Mammary epithelial cell (primary cell): ENCODE results near the gene USH2A.

Source experiments
- CTCF ChIP-seq, 2 donors: IDR thresholded peaks in 1 of 2; conservative IDR thresholded peaks in 1 of 2; 2 replicates each; pipeline ENCODE4 v1.5.1; 2011 to 2012; ENCODE audit warnings: inconsistent platforms in 2 of 2, low read length in 2 of 2, mild to moderate bottlenecking in 2 of 2, control low read depth in 1 of 2, low read depth in 1 of 2; ENCODE audit not compliant: insufficient read depth in 1 of 2; ENCODE audit errors: extremely low read depth in 1 of 2
- EZH2 ChIP-seq: IDR thresholded peaks from 2 replicates; pipeline ENCODE4 v1.6.1; 2012; ENCODE audit warnings: low read length, inconsistent platforms, borderline replicate concordance

DNA sequence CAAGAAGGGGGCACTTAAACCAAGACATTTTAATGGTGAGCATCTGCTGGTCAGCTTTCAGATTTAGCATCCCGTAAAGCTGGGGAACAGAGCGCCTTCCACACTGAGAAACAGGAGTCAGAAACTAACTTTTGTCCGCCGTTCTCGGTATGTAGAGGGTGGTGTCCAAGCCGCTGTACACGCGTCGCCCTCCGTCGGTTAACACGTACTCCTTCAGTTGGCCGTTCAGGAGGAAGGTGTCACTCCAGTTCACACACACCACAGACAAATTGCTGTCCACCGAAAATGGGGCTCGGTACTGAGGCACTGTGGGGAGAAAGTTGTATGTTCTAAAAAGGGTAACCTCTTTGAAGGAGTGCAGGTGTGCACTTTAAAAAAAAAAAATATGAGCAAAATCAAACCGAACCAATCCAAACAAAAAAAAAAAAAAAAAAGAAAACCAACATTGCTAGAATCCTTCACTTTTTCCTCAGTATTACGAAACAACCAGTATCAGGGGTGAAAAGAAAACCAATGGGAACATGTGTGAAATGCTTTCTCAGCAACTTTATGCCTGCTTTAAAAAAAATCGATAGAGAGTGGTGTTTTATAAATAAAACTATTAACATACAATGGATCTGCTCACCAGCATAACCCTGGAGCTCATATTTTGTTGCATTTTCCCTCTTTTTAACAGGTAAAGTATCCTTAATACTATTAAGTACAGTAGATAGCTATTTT, 782.7 kb downstream of the USH2A start:
- no peak for TF ChIP-seq CTCF (conservative IDR thresholded peaks at IDR 0.05 in 1 of 2, IDR thresholded peaks at IDR 0.05 in 1 of 2; ENCODE audit: extremely low read depth in 1 of 2, insufficient read depth in 1 of 2, low read depth in 1 of 2, low read length in 2 of 2)
- TF ChIP-seq EZH2 = no peak
